Stimulated activated CD4-positive, alpha-beta T cell treated with anti-CD3 and anti-CD28 coated beads, Interleukin-1b, Interleukin-23, amount 100 ng/mL, for 1 hour (primary cell): ENCODE results near the gene SSBP1.
"Not testable (repeated sequence)": the region's sequence is repeated elsewhere in the genome, so short reads cannot be mapped to it uniquely, and the experiment has no call there.

Experiments
- DNase-seq, 2 donors: peaks; one replicate each; pipeline ENCODE4 v3.0.0-alpha.2; 2020; ENCODE audit warnings: low read depth in 2 of 2

SSBP1 gene

GRCh38 chr7:141737836-141738591, at the start of gene SSBP1:
Gene SSBP1, plus strand, starts transcription at chr7:141738358. Its CDS starts 809 bp downstream, at chr7:141739167.
- DNase-seq = peak; percentile 72 to 74

GRCh38 chr7:141689072-141689825, 48.9 kb upstream of the SSBP1 start:
- not testable (repeated sequence) for DNase-seq

- DNase-seq = no peak
These were observed 46.6 kb upstream of the SSBP1 start for GRCh38 chr7:141691540-141691939.

GRCh38 chr7:141691961-141692360, 46.2 kb upstream of the SSBP1 start:
- DNase-seq = no peak

- DNase-seq = no peak
These were observed 45.1 kb upstream of the SSBP1 start for GRCh38 chr7:141693082-141693481.

GRCh38 chr7:141695803-141696289, 42.3 kb upstream of the SSBP1 start:
- no peak for DNase-seq

- no peak for DNase-seq
These were observed 41.8 kb upstream of the SSBP1 start for GRCh38 chr7:141696348-141696747.

- DNase-seq = no peak
These were observed 40.8 kb upstream of the SSBP1 start for GRCh38 chr7:141697211-141697871.

GRCh38 chr7:141698247-141699015, 39.7 kb upstream of the SSBP1 start:
- DNase-seq = no peak

GRCh38 chr7:141699860-141700259, 38.3 kb upstream of the SSBP1 start:
- no peak for DNase-seq

- DNase-seq = no peak
These were observed 37.8 kb upstream of the SSBP1 start for GRCh38 chr7:141700296-141700847.

GRCh38 chr7:141700848-141701371, 37.2 kb upstream of the SSBP1 start:
- DNase-seq = no peak

GRCh38 chr7:141701489-141702046, 36.6 kb upstream of the SSBP1 start:
- DNase-seq = peak in 1 of 2 donors; percentile 34

GRCh38 chr7:141702047-141702567, 36.1 kb upstream of the SSBP1 start, which contains the start of gene DENND11:
Gene DENND11, minus strand, starts transcription at chr7:141702166. Its CDS starts 13 bp downstream, at chr7:141702153.
- DNase-seq = peak in 1 of 2 donors; percentile 32

GRCh38 chr7:141702892-141703291, 35.3 kb upstream of the SSBP1 start:
- DNase-seq = no peak

GRCh38 chr7:141704112-141704511, 34.0 kb upstream of the SSBP1 start:
- DNase-seq = no peak

GRCh38 chr7:141704741-141705140, 33.4 kb upstream of the SSBP1 start:
- DNase-seq = no peak

- DNase-seq = no peak
These were observed 31.7 kb upstream of the SSBP1 start for GRCh38 chr7:141706239-141707064.

- no peak for DNase-seq
These were observed 29.8 kb upstream of the SSBP1 start, which contains the start of gene WEE2 for GRCh38 chr7:141708351-141708750. Gene WEE2, plus strand, starts transcription at chr7:141708353. Its CDS starts 406 bp downstream, at chr7:141708759.
